HCT116 (cell line): Measurements from ENCODE around the gene TCERG1L.

Experiments
- CBX3 ChIP-seq: IDR thresholded peaks from 2 replicates; pipeline ENCODE4 v1.6.1; 2012; ENCODE audit warnings: low read depth
- CEBPB ChIP-seq: IDR thresholded peaks from 2 replicates; pipeline ENCODE4 v1.6.1; 2012; ENCODE audit warnings: low read depth
- EGR1 ChIP-seq: IDR thresholded peaks from 2 replicates; pipeline ENCODE4 v1.6.1; 2012; ENCODE audit warnings: low read depth
- ELF1 ChIP-seq: IDR thresholded peaks from 2 replicates; pipeline ENCODE4 v1.6.1; 2012; ENCODE audit warnings: low read depth, borderline replicate concordance
- EZH2 ChIP-seq: fragments of 200-600 bp; sonication (generic); IDR thresholded peaks from 2 replicates; pipeline ENCODE4 v1.6.1; 2017; ENCODE audit warnings: antibody characterized with exemption, mixed run types
- POLR2A ChIP-seq: IDR thresholded peaks from 2 replicates; pipeline ENCODE4 v1.7.0; 2011; ENCODE audit warnings: borderline replicate concordance; ENCODE audit not compliant: insufficient read depth, insufficient read length; ENCODE audit errors: extremely low read depth
- RAD21 ChIP-seq: IDR thresholded peaks from 2 replicates; pipeline ENCODE4 v1.6.1; 2012; ENCODE audit warnings: low read depth, mild to moderate bottlenecking
- SP1 ChIP-seq: IDR thresholded peaks from 2 replicates; pipeline ENCODE4 v1.6.1; 2012; ENCODE audit warnings: low read depth
- YY1 ChIP-seq: IDR thresholded peaks from 2 replicates; pipeline ENCODE4 v1.6.1; 2011; ENCODE audit warnings: low read length, low read depth, moderate library complexity, mild to moderate bottlenecking; ENCODE audit not compliant: insufficient replicate concordance; ENCODE audit errors: extremely low read depth
- ZBTB33 ChIP-seq: IDR thresholded peaks from 2 replicates; pipeline ENCODE4 v1.6.1; 2011; ENCODE audit warnings: mild to moderate bottlenecking, low read length, moderate library complexity; ENCODE audit not compliant: insufficient replicate concordance; ENCODE audit errors: extremely low read depth
- ZNF274 ChIP-seq: fragments of 200-500 bp; sonication (Bioruptor generic); IDR thresholded peaks from 2 replicates; pipeline ENCODE4 v1.6.1; 2014; ENCODE audit warnings: mild to moderate bottlenecking, low read depth, low read length, inconsistent platforms
- TF ChIP-seq, protein P1 (sequence below), 3 experiments: fragments of 200-600 bp in 1 of 3; sonication (generic) in 1 of 3; IDR thresholded peaks in 2 of 3; conservative IDR thresholded peaks in 1 of 3; 2 replicates each; pipeline ENCODE4 v1.5.1; 2012 to 2017; ENCODE audit warnings: low read depth in 2 of 3, low read length in 2 of 3, antibody characterized with exemption in 1 of 3, borderline replicate concordance in 1 of 3, control low read depth in 1 of 3, mild to moderate bottlenecking in 1 of 3, mixed read lengths in 1 of 3, mixed run types in 1 of 3, moderate library complexity in 1 of 3; ENCODE audit not compliant: insufficient read depth in 1 of 3
- TF ChIP-seq, protein P2 (sequence below): IDR thresholded peaks from 2 replicates; pipeline ENCODE4 v1.6.1; 2012; ENCODE audit warnings: low read depth
- TF ChIP-seq, protein P3 (sequence below): IDR thresholded peaks from 2 replicates; pipeline ENCODE4 v1.6.1; 2012

- TF ChIP-seq, protein P1, sequence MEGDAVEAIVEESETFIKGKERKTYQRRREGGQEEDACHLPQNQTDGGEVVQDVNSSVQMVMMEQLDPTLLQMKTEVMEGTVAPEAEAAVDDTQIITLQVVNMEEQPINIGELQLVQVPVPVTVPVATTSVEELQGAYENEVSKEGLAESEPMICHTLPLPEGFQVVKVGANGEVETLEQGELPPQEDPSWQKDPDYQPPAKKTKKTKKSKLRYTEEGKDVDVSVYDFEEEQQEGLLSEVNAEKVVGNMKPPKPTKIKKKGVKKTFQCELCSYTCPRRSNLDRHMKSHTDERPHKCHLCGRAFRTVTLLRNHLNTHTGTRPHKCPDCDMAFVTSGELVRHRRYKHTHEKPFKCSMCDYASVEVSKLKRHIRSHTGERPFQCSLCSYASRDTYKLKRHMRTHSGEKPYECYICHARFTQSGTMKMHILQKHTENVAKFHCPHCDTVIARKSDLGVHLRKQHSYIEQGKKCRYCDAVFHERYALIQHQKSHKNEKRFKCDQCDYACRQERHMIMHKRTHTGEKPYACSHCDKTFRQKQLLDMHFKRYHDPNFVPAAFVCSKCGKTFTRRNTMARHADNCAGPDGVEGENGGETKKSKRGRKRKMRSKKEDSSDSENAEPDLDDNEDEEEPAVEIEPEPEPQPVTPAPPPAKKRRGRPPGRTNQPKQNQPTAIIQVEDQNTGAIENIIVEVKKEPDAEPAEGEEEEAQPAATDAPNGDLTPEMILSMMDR (IDR thresholded peaks at IDR 0.05 in 2 of 3, conservative IDR thresholded peaks at IDR 0.05 in 1 of 3; ENCODE audit: borderline replicate concordance in 1 of 3, insufficient read depth in 1 of 3, low read depth in 2 of 3, low read length in 2 of 3), result no peak
- no peak for TF ChIP-seq ELF1
- TF ChIP-seq YY1, result no peak
- no peak for TF ChIP-seq POLR2A
- TF ChIP-seq, protein P2, sequence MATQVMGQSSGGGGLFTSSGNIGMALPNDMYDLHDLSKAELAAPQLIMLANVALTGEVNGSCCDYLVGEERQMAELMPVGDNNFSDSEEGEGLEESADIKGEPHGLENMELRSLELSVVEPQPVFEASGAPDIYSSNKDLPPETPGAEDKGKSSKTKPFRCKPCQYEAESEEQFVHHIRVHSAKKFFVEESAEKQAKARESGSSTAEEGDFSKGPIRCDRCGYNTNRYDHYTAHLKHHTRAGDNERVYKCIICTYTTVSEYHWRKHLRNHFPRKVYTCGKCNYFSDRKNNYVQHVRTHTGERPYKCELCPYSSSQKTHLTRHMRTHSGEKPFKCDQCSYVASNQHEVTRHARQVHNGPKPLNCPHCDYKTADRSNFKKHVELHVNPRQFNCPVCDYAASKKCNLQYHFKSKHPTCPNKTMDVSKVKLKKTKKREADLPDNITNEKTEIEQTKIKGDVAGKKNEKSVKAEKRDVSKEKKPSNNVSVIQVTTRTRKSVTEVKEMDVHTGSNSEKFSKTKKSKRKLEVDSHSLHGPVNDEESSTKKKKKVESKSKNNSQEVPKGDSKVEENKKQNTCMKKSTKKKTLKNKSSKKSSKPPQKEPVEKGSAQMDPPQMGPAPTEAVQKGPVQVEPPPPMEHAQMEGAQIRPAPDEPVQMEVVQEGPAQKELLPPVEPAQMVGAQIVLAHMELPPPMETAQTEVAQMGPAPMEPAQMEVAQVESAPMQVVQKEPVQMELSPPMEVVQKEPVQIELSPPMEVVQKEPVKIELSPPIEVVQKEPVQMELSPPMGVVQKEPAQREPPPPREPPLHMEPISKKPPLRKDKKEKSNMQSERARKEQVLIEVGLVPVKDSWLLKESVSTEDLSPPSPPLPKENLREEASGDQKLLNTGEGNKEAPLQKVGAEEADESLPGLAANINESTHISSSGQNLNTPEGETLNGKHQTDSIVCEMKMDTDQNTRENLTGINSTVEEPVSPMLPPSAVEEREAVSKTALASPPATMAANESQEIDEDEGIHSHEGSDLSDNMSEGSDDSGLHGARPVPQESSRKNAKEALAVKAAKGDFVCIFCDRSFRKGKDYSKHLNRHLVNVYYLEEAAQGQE, result no peak
- no peak for TF ChIP-seq EGR1
- no peak for TF ChIP-seq EZH2
- no peak for TF ChIP-seq ZBTB33
- no peak for TF ChIP-seq CEBPB
- TF ChIP-seq ZNF274, result no peak
- TF ChIP-seq SP1, result no peak
- no peak for TF ChIP-seq CBX3
- TF ChIP-seq RAD21, result no peak
- TF ChIP-seq, protein P3, sequence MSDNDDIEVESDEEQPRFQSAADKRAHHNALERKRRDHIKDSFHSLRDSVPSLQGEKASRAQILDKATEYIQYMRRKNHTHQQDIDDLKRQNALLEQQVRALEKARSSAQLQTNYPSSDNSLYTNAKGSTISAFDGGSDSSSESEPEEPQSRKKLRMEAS, result no peak
Measured at GRCh38 chr10:131213741-131214505, 97.6 kb downstream of the TCERG1L start.
